Measurements from ENCODE around the gene DPP6. TPM values are rescaled to one million over a fixed set of nuclear protein-coding genes. Genes with fewer than 3 reads are reported as not detected.

DPP6 gene
- total RNA-seq, 2 experiments from 2014 or later: not detected

DNA sequence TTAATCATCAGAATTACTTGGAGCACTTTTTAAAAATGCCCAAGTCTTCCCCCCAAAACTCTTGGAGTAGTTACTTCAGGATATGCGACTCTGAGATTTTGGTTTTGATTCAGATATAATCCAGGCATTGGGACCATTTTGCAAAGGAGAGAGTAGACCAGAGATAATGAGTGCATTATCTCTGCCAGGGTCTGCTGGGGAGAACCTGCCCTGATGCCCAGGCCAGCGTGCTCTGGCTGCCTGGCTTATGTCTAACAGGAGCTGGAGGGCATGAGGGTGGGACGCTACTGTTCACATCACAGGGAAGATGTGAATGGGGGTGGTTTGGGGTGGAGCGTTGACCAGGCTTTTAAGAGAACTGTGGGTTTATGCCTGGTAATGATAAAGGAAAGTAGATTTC is 336.2 kb downstream of the DPP6 start:
- POLR2A ChIA-PET: no interaction called here
- BruUV-seq (replicated peaks): no TSS peak

GRCh38 chr7:154388999-154389398 is 336.8 kb downstream of the DPP6 start:
- no peak overlapping the region for H3K4me2 ChIP-seq (ENCODE audit: low read length)
- H4K20me1 ChIP-seq (ENCODE audit: insufficient read depth, low read length): no peaks in the 10 kb centered on the region
- H3K4me1 ChIP-seq (ENCODE audit: insufficient read depth, low read length, poor library complexity, severe bottlenecking): no peaks in the 10 kb centered on the region
- no peak overlapping the region for H3K27ac ChIP-seq (ENCODE audit: low read depth, low read length, poor library complexity, severe bottlenecking)
- ChIA-PET CTCF (ENCODE audit: unreplicated experiment) (no interaction called here), POLR2A (no interaction called here)
- DNase-seq (ENCODE audit: low spot score): no peak
- no peak for TF ChIP-seq EZH2phosphoT487 (IDR thresholded peaks at IDR 0.05; ENCODE audit: borderline replicate concordance, low read depth, low read length)
- TF ChIP-seq CTCF (conservative IDR thresholded peaks at IDR 0.05; ENCODE audit: low read length): no peak
- H3K9me3 ChIP-seq (ENCODE audit: low read length): no peaks in the 10 kb centered on the region
- intact Hi-C loops (cut with micrococcal nuclease; ENCODE audit: unreplicated experiment): no loop called here
- no peak overlapping the region for H2AFZ ChIP-seq (ENCODE audit: low read length)
- no peaks in the 10 kb centered on the region for H3K79me2 ChIP-seq (ENCODE audit: insufficient read depth, low read depth, low read length)
- H3K4me3 ChIP-seq (ENCODE audit: low read depth, low read length, poor library complexity, severe bottlenecking): no peak overlapping the region
- no peaks in the 10 kb centered on the region for H3K9me2 ChIP-seq (ENCODE audit: insufficient read depth, low read length)
- no TSS peak for BruUV-seq (replicated peaks)
- H3K36me3 ChIP-seq (ENCODE audit: insufficient read depth, low read length): no peaks in the 10 kb centered on the region

More for the DNA sequence above, 336.2 kb downstream of the DPP6 start:
- Histone ChIP-seq H3K79me2 (ENCODE audit: insufficient read depth, low read depth, low read length) (no peaks in the 10 kb centered on the region), H3K4me3 (ENCODE audit: low read depth, low read length, poor library complexity, severe bottlenecking) (no peak overlapping the region), H3K27ac (ENCODE audit: low read depth, low read length, poor library complexity, severe bottlenecking) (no peak overlapping the region), H3K4me1 (ENCODE audit: insufficient read depth, low read length, poor library complexity, severe bottlenecking) (no peaks in the 10 kb centered on the region), H3K9me2 (ENCODE audit: insufficient read depth, low read length) (no peaks in the 10 kb centered on the region), H3K9me3 (ENCODE audit: low read length) (no peaks in the 10 kb centered on the region), H2AFZ (ENCODE audit: low read length) (no peak overlapping the region), H3K4me2 (ENCODE audit: low read length) (no peak overlapping the region), H4K20me1 (ENCODE audit: insufficient read depth, low read length) (no peaks in the 10 kb centered on the region), H3K36me3 (ENCODE audit: insufficient read depth, low read length) (no peaks in the 10 kb centered on the region)
- no peak for TF ChIP-seq CTCF (conservative IDR thresholded peaks at IDR 0.05; ENCODE audit: low read length)
- TF ChIP-seq EZH2phosphoT487 (IDR thresholded peaks at IDR 0.05; ENCODE audit: borderline replicate concordance, low read depth, low read length): no peak
- intact Hi-C loops (cut with micrococcal nuclease; ENCODE audit: unreplicated experiment): no loop called here
- no peak for DNase-seq (ENCODE audit: low spot score)
- CTCF ChIA-PET (ENCODE audit: unreplicated experiment): no interaction called here

GRCh38 chr7:154390961-154391360 is 338.8 kb downstream of the DPP6 start:
- BruUV-seq (replicated peaks): no TSS peak
- H3K9me2 ChIP-seq (ENCODE audit: insufficient read depth, low read length): no peaks in the 10 kb centered on the region
- no peaks in the 10 kb centered on the region for H3K4me1 ChIP-seq (ENCODE audit: insufficient read depth, low read length, poor library complexity, severe bottlenecking)
- POLR2A ChIA-PET: no interaction called here
- no peaks in the 10 kb centered on the region for H3K36me3 ChIP-seq (ENCODE audit: insufficient read depth, low read length)
- no peaks in the 10 kb centered on the region for H4K20me1 ChIP-seq (ENCODE audit: insufficient read depth, low read length)
- H3K27ac ChIP-seq (ENCODE audit: low read depth, low read length, poor library complexity, severe bottlenecking): no peak overlapping the region
- no peaks in the 10 kb centered on the region for H3K79me2 ChIP-seq (ENCODE audit: insufficient read depth, low read depth, low read length)
- no peak for DNase-seq (ENCODE audit: low spot score)
- H2AFZ ChIP-seq (ENCODE audit: low read length): no peak overlapping the region
- TF ChIP-seq EZH2phosphoT487 (IDR thresholded peaks at IDR 0.05; ENCODE audit: borderline replicate concordance, low read depth, low read length) (no peak), CTCF (conservative IDR thresholded peaks at IDR 0.05; ENCODE audit: low read length) (no peak)
- H3K4me2 ChIP-seq (ENCODE audit: low read length): no peak overlapping the region
- H3K9me3 ChIP-seq (ENCODE audit: low read length): no peaks in the 10 kb centered on the region
- intact Hi-C loops (cut with micrococcal nuclease; ENCODE audit: unreplicated experiment): no loop called here
- CTCF ChIA-PET (ENCODE audit: unreplicated experiment): no interaction called here
- H3K4me3 ChIP-seq (ENCODE audit: low read depth, low read length, poor library complexity, severe bottlenecking): no peak overlapping the region
